ENCODE results near the gene PCDHB11. TPM values are rescaled to one million over a fixed set of nuclear protein-coding genes. Genes with fewer than 3 reads are reported as not detected.
"Not testable (repeated sequence)": the region's sequence is repeated elsewhere in the genome, so short reads cannot be mapped to it uniquely, and the experiment has no call there.

The PCDHB11 gene
- total RNA-seq, 1 donor from 2014 or later = 1.5 TPM

DNA sequence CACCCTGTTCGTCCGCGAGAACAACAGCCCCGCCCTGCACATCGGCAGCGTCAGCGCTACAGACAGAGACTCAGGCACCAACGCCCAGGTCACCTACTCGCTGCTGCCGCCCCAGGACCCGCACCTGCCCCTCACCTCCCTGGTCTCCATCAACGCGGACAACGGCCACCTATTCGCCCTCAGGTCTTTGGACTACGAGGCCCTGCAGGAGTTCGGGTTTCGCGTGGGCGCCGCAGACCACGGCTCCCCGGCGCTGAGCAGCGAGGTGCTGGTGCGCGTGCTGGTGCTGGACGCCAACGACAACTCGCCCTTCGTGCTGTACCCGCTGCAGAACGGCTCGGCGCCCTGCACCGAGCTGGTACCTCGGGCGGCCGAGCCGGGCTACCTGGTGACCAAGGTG, 36.5 kb downstream of the PCDHB11 start:
- DNase-seq (ENCODE audit: extremely low read depth, low read depth, low spot score) = not testable (repeated sequence)

DNA sequence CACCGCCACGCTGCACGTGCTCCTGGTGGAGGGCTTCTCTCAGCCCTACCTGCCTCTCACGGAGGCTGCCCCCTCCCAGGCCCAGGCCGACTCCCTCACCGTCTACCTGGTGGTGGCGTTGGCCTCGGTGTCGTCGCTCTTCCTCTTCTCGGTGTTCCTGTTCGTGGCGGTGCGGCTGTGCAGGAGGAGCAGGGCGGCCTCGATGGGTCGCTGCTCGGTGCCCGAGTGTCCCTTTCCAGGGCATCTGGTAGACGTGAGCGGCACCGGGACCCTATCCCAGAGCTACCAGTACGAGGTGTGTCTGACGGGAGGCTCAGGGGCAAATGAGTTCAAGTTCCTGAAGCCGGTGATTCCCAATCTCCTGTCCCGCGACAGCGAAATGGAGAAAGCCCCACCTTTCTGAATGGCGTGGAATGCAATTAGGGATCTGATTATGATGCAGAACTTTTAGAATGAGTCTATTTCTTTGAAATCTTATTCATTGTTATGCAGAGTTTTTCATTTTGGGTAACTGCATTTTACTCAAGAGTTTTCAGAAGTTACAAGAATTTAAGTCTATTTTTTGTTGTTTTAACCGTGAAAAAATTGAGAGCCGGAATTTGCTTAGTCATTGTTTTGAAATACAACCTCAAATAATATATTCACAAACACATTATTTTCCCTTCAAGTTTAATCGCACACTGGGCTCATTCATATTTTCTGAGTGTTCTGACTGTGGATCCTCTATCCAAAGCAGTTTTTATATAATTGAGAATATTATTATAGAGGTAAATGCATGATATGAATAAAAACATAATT, 37.3 kb downstream of the PCDHB11 start:
- no peak for DNase-seq (ENCODE audit: extremely low read depth, low read depth, low spot score)

DNA sequence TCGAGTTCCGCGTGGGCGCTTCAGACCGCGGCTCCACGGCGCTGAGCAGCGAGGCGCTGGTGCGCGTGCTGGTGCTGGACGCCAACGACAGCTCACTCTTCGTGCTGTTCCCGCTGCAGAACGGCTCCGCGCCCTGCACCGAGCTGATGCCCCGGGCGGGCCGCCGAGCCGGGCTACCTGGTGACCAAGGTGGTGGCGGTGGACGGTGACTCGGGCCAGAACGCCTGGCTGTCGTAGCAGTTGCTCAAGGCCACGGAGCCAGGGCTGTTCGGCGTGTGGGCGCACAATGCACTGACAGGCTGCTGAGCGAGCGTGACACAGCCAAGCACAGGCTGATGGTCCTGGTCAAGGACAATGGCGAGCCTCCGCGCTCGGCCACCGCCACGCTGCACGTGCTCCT, 42.1 kb downstream of the PCDHB11 start:
- no peak for DNase-seq (ENCODE audit: extremely low read depth, low read depth, low spot score)

DNA sequence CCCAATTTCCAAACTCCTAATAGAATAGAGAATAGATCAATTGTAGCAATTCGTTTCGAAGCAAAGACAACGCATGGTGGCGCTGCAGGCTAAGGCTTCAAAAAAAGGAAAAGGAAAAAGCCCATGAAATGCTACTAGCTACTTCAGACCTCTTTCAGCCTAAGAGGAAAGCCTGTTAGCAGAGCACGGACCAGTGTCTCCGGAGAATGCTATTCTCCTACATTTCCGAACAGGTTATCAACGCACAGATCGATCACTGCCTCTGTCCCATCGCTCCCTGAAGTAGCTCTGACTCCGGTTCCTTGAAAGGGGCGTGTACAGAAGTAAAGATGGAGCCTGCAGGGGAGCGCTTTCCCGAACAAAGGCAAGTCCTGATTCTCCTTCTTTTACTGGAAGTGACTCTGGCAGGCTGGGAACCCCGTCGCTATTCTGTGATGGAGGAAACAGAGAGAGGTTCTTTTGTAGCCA, 45.9 kb downstream of the PCDHB11 start, which contains the start of gene PCDHB15:
TSS of gene PCDHB15 (plus strand) at position 146 of the 468 bp plus-strand sequence. CDS start at position 330, 184 bp downstream.
- DNase-seq (ENCODE audit: extremely low read depth, low read depth, low spot score) = no peak

DNA sequence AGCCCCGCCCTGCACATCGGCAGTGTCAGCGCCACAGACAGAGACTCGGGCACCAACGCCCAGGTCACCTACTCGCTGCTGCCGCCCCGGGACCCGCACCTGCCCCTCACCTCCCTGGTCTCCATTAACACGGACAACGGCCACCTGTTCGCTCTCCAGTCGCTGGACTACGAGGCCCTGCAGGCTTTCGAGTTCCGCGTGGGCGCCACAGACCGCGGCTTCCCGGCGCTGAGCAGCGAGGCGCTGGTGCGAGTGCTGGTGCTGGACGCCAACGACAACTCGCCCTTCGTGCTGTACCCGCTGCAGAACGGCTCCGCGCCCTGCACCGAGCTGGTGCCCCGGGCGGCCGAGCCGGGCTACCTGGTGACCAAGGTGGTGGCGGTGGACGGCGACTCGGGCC, 47.5 kb downstream of the PCDHB11 start:
- DNase-seq (ENCODE audit: extremely low read depth, low read depth, low spot score) = not testable (repeated sequence)

DNA sequence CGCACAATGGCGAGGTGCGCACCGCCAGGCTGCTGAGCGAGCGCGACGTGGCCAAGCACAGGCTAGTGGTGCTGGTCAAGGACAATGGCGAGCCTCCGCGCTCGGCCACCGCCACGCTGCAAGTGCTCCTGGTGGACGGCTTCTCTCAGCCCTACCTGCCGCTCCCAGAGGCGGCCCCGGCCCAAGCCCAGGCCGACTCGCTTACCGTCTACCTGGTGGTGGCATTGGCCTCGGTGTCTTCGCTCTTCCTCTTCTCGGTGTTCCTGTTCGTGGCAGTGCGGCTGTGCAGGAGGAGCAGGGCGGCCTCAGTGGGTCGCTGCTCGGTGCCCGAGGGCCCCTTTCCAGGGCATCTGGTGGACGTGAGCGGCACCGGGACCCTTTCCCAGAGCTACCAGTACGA, 48.0 kb downstream of the PCDHB11 start:
- DNase-seq (ENCODE audit: extremely low read depth, low read depth, low spot score) = not testable (repeated sequence)

DNA sequence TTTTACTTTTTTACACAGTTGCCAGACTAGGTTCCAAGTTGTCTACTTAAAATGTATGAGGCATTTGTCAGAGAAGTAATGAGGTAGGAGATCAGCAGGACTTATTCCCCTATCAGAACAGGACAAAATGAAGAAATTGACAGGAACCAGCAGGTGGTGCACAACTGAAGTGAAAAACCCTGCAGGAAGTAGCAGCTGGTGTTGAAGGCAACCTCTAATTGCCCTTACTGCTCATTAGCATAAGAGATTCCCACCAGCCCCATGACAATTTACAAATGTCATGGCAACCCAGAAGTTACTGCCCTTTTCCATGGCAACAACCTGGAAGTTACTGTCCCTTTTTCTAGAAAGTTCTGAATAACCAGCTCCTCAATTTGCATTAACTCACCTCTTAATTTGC, 51.1 kb downstream of the PCDHB11 start:
- no peak for DNase-seq (ENCODE audit: extremely low read depth, low read depth, low spot score)

Other genes starting within 250 kb of the PCDHB11 start
- not detected in 2 replicates for gene PCDHAC2, start 233.2 kb upstream of the PCDHB11 start, total RNA-seq
- gene PCDHB1, start 148.3 kb upstream of the PCDHB11 start, total RNA-seq = not detected in 2 replicates
- gene PCDHB2, start 105.0 kb upstream of the PCDHB11 start, total RNA-seq = 0.12 and 0.15 TPM in 2 replicates
- 0.23 and 0.58 TPM in 2 replicates for gene PCDHB3, start 99.2 kb upstream of the PCDHB11 start, total RNA-seq
- gene PCDHB4, start 77.8 kb upstream of the PCDHB11 start, total RNA-seq = 0.10 and 0.53 TPM in 2 replicates
- gene PCDHB5, start 64.4 kb upstream of the PCDHB11 start, total RNA-seq = 2.5 and 4.1 TPM in 2 replicates
- 0.05 and 0.06 TPM in 2 replicates for gene PCDHB6, start 49.6 kb upstream of the PCDHB11 start, total RNA-seq
- gene PCDHB7, start 27.0 kb upstream of the PCDHB11 start, total RNA-seq = 1.6 and 2.4 TPM in 2 replicates
- 0.34 and 0.88 TPM in 2 replicates for gene PCDHB8, start 21.8 kb upstream of the PCDHB11 start, total RNA-seq
- gene PCDHB16, start 17.2 kb upstream of the PCDHB11 start, total RNA-seq = 0.05 and 1.1 TPM in 2 replicates
- gene PCDHB9, start 12.5 kb upstream of the PCDHB11 start, total RNA-seq = 0.15 and 0.41 TPM in 2 replicates
- gene PCDHB10, start 7.3 kb upstream of the PCDHB11 start, total RNA-seq = 1.1 and 1.3 TPM in 2 replicates
- gene PCDHB12, start 9.1 kb downstream of the PCDHB11 start, total RNA-seq = 0.19 and 0.58 TPM in 2 replicates
- 1.8 and 3.0 TPM in 2 replicates for gene PCDHB13, start 14.3 kb downstream of the PCDHB11 start, total RNA-seq
- 1.6 and 6.7 TPM in 2 replicates for gene PCDHB14, start 23.7 kb downstream of the PCDHB11 start, total RNA-seq
- 0.97 and 1.7 TPM in 2 replicates for gene PCDHB15, start 45.8 kb downstream of the PCDHB11 start, total RNA-seq
- gene SLC25A2, start 104.4 kb downstream of the PCDHB11 start, total RNA-seq = 0.76 TPM in 1 of 2 replicates, not detected in the other
- 51.0 and 52.6 TPM in 2 replicates for gene TAF7, start 121.2 kb downstream of the PCDHB11 start, total RNA-seq
- gene PCDHGA1, start 130.9 kb downstream of the PCDHB11 start, total RNA-seq = 0.39 and 1.2 TPM in 2 replicates
- gene PCDHGA2, start 139.1 kb downstream of the PCDHB11 start, total RNA-seq = 2.6 and 4.1 TPM in 2 replicates
- 1.6 and 4.0 TPM in 2 replicates for gene PCDHGA3, start 144.2 kb downstream of the PCDHB11 start, total RNA-seq
- 0.82 and 2.3 TPM in 2 replicates for gene PCDHGB1, start 150.5 kb downstream of the PCDHB11 start, total RNA-seq
- 5.7 and 9.2 TPM in 2 replicates for gene PCDHGA4, start 155.4 kb downstream of the PCDHB11 start, total RNA-seq
- gene PCDHGB2, start 160.4 kb downstream of the PCDHB11 start, total RNA-seq = 3.8 and 4.7 TPM in 2 replicates
- 0.82 and 2.1 TPM in 2 replicates for gene PCDHGA5, start 164.5 kb downstream of the PCDHB11 start, total RNA-seq
- gene PCDHGB3, start 170.6 kb downstream of the PCDHB11 start, total RNA-seq = 2.6 and 5.5 TPM in 2 replicates
- gene PCDHGA6, start 174.3 kb downstream of the PCDHB11 start, total RNA-seq = 4.5 and 6.6 TPM in 2 replicates
- 3.6 and 5.3 TPM in 2 replicates for gene PCDHGA7, start 183.1 kb downstream of the PCDHB11 start, total RNA-seq
- 11.1 and 19.5 TPM in 2 replicates for gene PCDHGB4, start 188.1 kb downstream of the PCDHB11 start, total RNA-seq
- gene PCDHGA8, start 193.0 kb downstream of the PCDHB11 start, total RNA-seq = 0.92 and 2.3 TPM in 2 replicates
- gene PCDHGB5, start 198.3 kb downstream of the PCDHB11 start, total RNA-seq = 17.5 and 27.2 TPM in 2 replicates
- gene PCDHGA9, start 203.2 kb downstream of the PCDHB11 start, total RNA-seq = 3.3 and 4.5 TPM in 2 replicates
- 1.8 and 6.2 TPM in 2 replicates for gene PCDHGB6, start 208.4 kb downstream of the PCDHB11 start, total RNA-seq
- 4.0 and 12.4 TPM in 2 replicates for gene PCDHGA10, start 213.4 kb downstream of the PCDHB11 start, total RNA-seq
- gene PCDHGB7, start 218.1 kb downstream of the PCDHB11 start, total RNA-seq = 14.1 and 23.4 TPM in 2 replicates
- gene PCDHGA11, start 221.4 kb downstream of the PCDHB11 start, total RNA-seq = 12.3 and 17.5 TPM in 2 replicates
- gene PCDHGA12, start 230.9 kb downstream of the PCDHB11 start, total RNA-seq = 10.5 and 23.0 TPM in 2 replicates